Common myeloid progenitor, CD34-positive (primary cell): ENCODE data around the gene MCC.
A peak's percentile ranks its signal among the peaks of the same experiment; 100 is the strongest.

Source experiments
- CTCF ChIA-PET: fragments of 350-600 bp; sonication (Branson Sonifier 250); formaldehyde crosslinking; loops from one replicate; lab custom pipeline; 2021; ENCODE audit warnings: antibody characterized with exemption; lab: Charles Lee
- POLR2A ChIA-PET: fragments of 350-600 bp; sonication (Branson Sonifier 250); formaldehyde crosslinking; loops from one replicate; lab custom pipeline; 2021; ENCODE audit warnings: antibody characterized with exemption; lab: Charles Lee
- DNase-seq, 3 donors: peaks; one replicate each; pipeline versions ENCODE4 v3.0.0 to v3.0.0-alpha.2; 2013
- H3K27ac ChIP-seq, 2 experiments: 1 replicate in 1 of 2; 2 replicates in 1 of 2; pipeline ENCODE4 v1.7.0; 2013; ENCODE audit warnings: inconsistent platforms in 2 of 2, low read length in 2 of 2, mild to moderate bottlenecking in 2 of 2, low read depth in 1 of 2, moderate library complexity in 1 of 2; ENCODE audit not compliant: severe bottlenecking in 2 of 2, insufficient read depth in 1 of 2, poor library complexity in 1 of 2
- H3K27me3 ChIP-seq, 5 experiments: replicated peaks in 2 of 5; 1 replicate in 3 of 5; 2 replicates in 2 of 5; pipeline versions ENCODE4 v1.6.1 to v1.7.0; 2013; ENCODE audit warnings: low read length in 4 of 5, mild to moderate bottlenecking in 2 of 5, moderate library complexity in 2 of 5, inconsistent platforms in 1 of 5; ENCODE audit not compliant: insufficient read depth in 5 of 5, control insufficient read depth in 4 of 5
- H3K36me3 ChIP-seq, 4 experiments: 1 replicate in 2 of 4; 2 replicates in 2 of 4; pipeline versions ENCODE4 v1.6.1 to v1.7.0; 2013; ENCODE audit warnings: low read length in 3 of 4, control low read depth in 1 of 4, mild to moderate bottlenecking in 1 of 4; ENCODE audit not compliant: control insufficient read depth in 4 of 4, insufficient read depth in 4 of 4
- H3K4me1 ChIP-seq, 4 experiments: 1 replicate in 3 of 4; 2 replicates in 1 of 4; pipeline versions ENCODE4 v1.6.1 to v1.7.1; 2013; ENCODE audit warnings: low read length in 3 of 4, mild to moderate bottlenecking in 3 of 4, control low read depth in 1 of 4, inconsistent platforms in 1 of 4, moderate library complexity in 1 of 4; ENCODE audit not compliant: control insufficient read depth in 4 of 4, insufficient read depth in 4 of 4; ENCODE audit errors: control extremely low read depth in 1 of 4
- H3K4me3 ChIP-seq, 7 experiments: 1 replicate in 4 of 7; 2 replicates in 3 of 7; pipeline versions ENCODE4 v1.5.1 to v1.7.0; 2013; ENCODE audit warnings: mild to moderate bottlenecking in 7 of 7, low read length in 6 of 7, moderate library complexity in 6 of 7, inconsistent platforms in 2 of 7, low read depth in 2 of 7, control low read depth in 1 of 7; ENCODE audit not compliant: insufficient read depth in 4 of 7, control insufficient read depth in 1 of 7; ENCODE audit errors: extremely low read depth in 1 of 7
- H3K9me3 ChIP-seq, 5 experiments: 1 replicate in 4 of 5; 2 replicates in 1 of 5; pipeline versions ENCODE4 v1.6.1 to v1.7.1; 2013; ENCODE audit warnings: low read length in 4 of 5, mild to moderate bottlenecking in 2 of 5, inconsistent platforms in 1 of 5, low read depth in 1 of 5, moderate library complexity in 1 of 5; ENCODE audit not compliant: control insufficient read depth in 4 of 5, insufficient read depth in 2 of 5; ENCODE audit errors: control extremely low read depth in 1 of 5
- WGBS: methylation state at CpG from one replicate; pipeline ENCODE4 v1.1.5; 2013; ENCODE audit not compliant: insufficient coverage; 5-methylcytosine and 5-hydroxymethylcytosine counted together

The MCC gene

DNA sequence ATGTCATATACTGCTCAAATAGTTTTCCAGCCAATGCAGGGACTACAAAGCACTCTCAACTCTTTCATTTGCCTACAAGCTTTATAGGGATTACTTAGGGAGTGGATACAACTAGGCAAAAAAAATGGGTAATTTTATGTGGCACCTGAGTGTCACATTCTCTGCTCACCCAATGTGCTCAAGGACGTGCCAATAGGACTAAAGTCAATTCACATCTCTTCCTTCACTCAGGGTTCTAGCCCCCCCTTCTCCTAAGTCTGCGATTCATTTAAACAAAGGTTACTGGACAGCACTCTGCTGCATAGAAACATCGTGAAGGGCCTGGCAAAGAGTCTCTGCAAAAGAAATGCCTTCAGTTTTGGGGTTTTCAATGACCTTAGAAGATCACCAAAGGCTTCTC is 195.8 kb downstream of the MCC start:
- Histone ChIP-seq H3K27ac (no peak overlapping the region), H3K36me3 (no peaks in the 10 kb centered on the region), H3K4me1 (peaks cover 0 to 23% (median 18%) of the 10 kb centered on the region in 4 experiments), H3K9me3 (peaks cover 0 to 6% (median 0%) of the 10 kb centered on the region in 5 experiments), H3K27me3 (peaks cover 3 to 82% (median 38%) of the 10 kb centered on the region in 5 experiments), H3K4me3 (no peak overlapping the region)
- ChIA-PET CTCF (no interaction called here), POLR2A (no interaction called here)
- 100% methylated on average over 3 of the region's 3 CpGs for WGBS
- DNase-seq, result no peak

DNA sequence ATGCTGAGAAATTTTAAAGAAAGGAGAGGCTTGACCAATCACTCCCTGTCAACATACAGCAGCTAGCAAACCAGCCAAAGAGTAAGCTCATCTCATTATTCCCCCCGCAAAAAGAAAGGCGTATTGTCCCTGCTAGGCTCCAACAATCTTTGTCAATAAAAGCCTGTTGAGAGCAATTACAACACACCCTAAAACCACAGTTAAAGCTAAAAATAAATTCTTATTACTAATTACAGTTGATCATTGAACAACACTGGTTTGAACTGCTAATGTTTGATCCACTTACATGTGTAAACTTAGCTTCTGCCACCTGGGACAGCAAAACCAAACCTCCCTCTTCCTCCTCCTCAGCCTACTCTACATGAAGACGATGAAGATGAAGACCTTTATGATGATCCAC is 204.7 kb downstream of the MCC start:
- no CpG with 5 or more reads among the region's 3 CpGs for WGBS
- ChIA-PET CTCF (no interaction called here), POLR2A (no interaction called here)

DNA sequence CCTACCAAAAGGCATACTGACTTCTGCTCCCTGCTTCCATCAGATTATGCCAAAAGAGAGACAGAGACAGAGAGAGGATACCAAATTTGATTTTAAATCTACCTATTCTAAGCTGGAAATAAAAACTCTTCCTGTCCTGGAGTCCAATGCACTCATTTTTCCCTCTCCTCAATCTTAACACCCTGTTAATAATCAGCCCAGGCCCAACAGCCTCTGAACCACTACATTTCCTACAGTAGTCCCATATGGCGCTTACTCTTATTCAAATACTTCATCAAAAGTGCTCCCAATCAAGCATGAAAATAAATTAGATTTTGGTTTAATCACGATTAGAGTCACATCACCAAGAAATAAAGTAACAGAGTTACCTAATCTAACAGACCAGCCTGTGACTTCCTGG is 205.8 kb downstream of the MCC start:
- ChIA-PET POLR2A (no interaction called here), CTCF (interaction anchor here (1.0 kb wide), 1 partner anchor 48 kb away, joined by 3 read pairs; no protein-coding TSS in a partner anchor)
- WGBS, result 71% methylated on average over 1 of the region's 2 CpGs

More for the DNA sequence above, 204.7 kb downstream of the MCC start:
- Histone ChIP-seq H3K4me3 (no peak overlapping the region), H3K4me1 (no peaks in the 10 kb centered on the region), H3K27me3 (peaks cover 0 to 6% (median 3%) of the 10 kb centered on the region in 5 experiments), H3K9me3 (peaks cover 0 to 6% (median 0%) of the 10 kb centered on the region in 5 experiments), H3K36me3 (no peaks in the 10 kb centered on the region), H3K27ac (no peak overlapping the region)
- DNase-seq, result no peak

DNA sequence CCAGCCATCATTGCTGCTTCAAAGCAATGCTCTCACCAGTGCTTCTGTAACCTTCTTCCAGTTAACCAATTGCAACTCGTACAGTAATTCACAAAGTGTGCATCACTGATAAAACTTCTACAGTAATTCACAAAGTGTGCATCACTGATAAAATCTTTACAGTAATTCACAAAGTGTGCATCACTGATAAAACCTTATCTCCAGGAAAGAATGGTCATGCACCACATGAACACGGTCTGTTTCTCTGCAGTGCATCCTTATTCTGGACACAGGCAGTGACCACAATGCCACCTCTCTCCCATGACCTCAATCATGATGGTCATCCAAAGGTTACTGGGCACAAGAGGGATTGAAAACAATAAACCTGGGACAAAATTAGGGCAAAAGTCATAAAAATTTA is 207.1 kb downstream of the MCC start:
- ChIA-PET POLR2A (no interaction called here), CTCF (no interaction called here)
- Histone ChIP-seq H3K36me3 (no peaks in the 10 kb centered on the region), H3K27ac (no peak overlapping the region), H3K9me3 (no peaks in the 10 kb centered on the region), H3K4me1 (no peaks in the 10 kb centered on the region), H3K4me3 (no peak overlapping the region), H3K27me3 (peaks cover 0 to 2% (median 0%) of the 10 kb centered on the region in 5 experiments)
- 31% methylated on average over 2 of the region's 2 CpGs for WGBS
- peak in 2 of 3 donors; percentile 18 to 33 for DNase-seq

More for the DNA sequence above, 205.8 kb downstream of the MCC start:
- Histone ChIP-seq H3K27ac (no peak overlapping the region), H3K36me3 (no peaks in the 10 kb centered on the region), H3K27me3 (peaks cover 0 to 2% (median 0%) of the 10 kb centered on the region in 5 experiments), H3K9me3 (peaks cover 0 to under 1% (median 0%) of the 10 kb centered on the region in 5 experiments), H3K4me3 (no peak overlapping the region), H3K4me1 (no peaks in the 10 kb centered on the region)
- no peak for DNase-seq

DNA sequence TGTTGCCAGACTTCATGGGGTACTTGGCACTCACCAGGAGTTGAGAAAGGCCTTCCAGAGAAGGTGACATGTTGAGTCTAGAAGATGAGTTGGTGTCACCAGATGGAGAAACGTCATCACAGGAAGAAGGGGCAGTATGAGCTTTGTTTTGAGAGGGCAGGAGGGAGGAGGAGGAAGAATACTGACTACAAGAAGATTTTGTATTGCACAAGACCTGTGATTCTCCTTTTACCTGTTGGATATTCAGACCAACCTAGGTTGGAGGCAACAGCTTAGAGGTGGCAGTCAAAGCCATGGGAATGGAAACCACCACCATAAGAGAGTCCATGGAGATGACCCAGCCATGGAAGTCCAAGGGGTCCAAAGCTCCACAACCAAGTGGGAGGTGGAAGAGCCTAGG is 207.7 kb downstream of the MCC start:
- Histone ChIP-seq H3K4me1 (no peaks in the 10 kb centered on the region), H3K9me3 (no peaks in the 10 kb centered on the region), H3K27ac (no peak overlapping the region), H3K36me3 (no peaks in the 10 kb centered on the region), H3K27me3 (peaks cover 0 to 1% (median 0%) of the 10 kb centered on the region in 5 experiments), H3K4me3 (no peak overlapping the region)
- POLR2A ChIA-PET, result no interaction called here
- DNase-seq, result no peak
- CTCF ChIA-PET, result interaction anchor here (1.2 kb wide), 1 partner anchor 12 kb away, joined by 4 read pairs; no protein-coding TSS in a partner anchor
- no CpG with 5 or more reads among the region's 1 CpG for WGBS

DNA sequence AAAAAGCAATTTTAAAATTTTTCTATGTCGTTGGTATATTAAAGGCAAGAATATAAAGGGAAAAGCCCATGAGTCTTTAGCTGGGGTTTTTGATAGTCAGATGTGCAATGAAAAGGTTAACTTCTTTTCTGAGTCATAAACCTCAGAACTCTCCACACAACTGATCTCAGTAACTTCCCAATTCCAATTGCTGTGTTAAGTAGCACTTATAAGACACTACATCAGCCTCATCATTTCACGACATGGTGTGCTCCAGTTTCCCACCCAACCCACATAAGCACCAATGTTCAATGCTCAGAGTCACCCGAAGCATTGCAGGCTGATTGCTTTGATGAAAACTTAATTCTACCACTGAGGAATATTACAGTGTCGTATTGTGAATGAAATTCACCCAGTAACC is 209.3 kb downstream of the MCC start:
- peak in 2 of 3 donors; percentile 15 to 19 for DNase-seq
- Histone ChIP-seq H3K27me3 (no peaks in the 10 kb centered on the region), H3K9me3 (no peaks in the 10 kb centered on the region), H3K4me3 (no peak overlapping the region), H3K27ac (no peak overlapping the region), H3K36me3 (no peaks in the 10 kb centered on the region), H3K4me1 (no peaks in the 10 kb centered on the region)
- CTCF ChIA-PET, result no interaction called here
- 60% methylated on average over 1 of the region's 4 CpGs for WGBS
- POLR2A ChIA-PET, result no interaction called here

DNA sequence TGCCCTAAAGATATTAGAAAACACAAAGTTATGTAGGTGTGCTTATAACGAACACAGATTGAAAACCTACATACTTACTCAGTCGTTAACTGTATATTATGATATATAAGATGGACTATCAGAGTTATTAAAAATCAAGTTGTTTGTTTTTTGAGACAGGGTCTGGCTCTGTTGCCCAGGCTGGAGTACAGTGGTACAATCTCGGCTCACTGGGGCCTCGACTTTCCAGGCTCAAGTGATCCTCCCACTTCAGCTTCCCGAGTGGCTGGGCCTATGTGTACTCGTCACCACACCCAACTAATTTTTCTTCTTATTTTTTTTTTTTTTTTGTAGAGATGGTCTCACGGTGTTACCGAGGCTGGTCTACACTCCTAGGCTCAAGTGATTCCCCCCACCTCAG is 211.8 kb downstream of the MCC start:
- H3K4me3 ChIP-seq, result no peak overlapping the region
- no peaks in the 10 kb centered on the region for H3K36me3 ChIP-seq
- DNase-seq, result no peak
- 100% methylated on average over 2 of the region's 8 CpGs for WGBS
- no peak overlapping the region for H3K27ac ChIP-seq
- no peaks in the 10 kb centered on the region for H3K27me3 ChIP-seq
- ChIA-PET POLR2A (no interaction called here), CTCF (no interaction called here)
- H3K4me1 ChIP-seq, result peaks cover 0 to 4% (median 0%) of the 10 kb centered on the region in 4 experiments
- no peaks in the 10 kb centered on the region for H3K9me3 ChIP-seq
